ENCODE results near the gene ABHD17A.

The ABHD17A gene

DNA sequence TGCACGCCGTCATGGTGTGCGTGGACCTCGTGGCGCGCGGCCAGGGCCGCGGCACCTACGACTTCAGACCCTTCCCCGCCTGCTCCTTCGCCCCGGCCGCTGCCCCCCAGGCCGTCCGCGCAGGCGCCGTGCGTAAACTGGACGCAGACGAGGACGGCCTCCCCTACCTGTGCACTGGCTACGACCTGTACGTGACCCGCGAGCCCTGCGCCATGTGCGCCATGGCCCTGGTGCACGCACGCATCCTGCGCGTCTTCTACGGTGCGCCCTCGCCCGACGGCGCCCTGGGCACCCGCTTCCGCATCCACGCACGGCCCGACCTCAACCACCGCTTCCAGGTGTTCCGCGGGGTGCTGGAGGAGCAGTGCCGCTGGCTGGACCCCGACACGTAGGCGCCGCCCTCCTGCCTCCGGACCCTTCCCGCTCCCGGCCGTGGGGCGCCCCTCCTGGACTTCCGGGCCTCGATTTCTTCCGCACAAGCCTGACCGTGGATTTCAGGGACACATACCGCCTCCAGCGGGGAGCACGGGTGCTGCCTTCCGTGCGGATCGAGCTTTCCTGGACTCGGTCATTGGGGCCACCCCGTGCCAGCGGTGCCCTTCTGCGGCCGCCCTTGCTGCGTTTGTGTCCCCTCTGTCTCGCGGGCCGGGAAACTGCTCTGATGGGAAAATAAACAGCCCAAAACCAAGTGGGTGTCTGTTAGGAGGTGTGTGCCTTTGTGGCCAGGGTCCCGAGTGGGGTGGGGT, 27.6 kb upstream of the ABHD17A start:
- TF ChIP-seq, protein P1, sequence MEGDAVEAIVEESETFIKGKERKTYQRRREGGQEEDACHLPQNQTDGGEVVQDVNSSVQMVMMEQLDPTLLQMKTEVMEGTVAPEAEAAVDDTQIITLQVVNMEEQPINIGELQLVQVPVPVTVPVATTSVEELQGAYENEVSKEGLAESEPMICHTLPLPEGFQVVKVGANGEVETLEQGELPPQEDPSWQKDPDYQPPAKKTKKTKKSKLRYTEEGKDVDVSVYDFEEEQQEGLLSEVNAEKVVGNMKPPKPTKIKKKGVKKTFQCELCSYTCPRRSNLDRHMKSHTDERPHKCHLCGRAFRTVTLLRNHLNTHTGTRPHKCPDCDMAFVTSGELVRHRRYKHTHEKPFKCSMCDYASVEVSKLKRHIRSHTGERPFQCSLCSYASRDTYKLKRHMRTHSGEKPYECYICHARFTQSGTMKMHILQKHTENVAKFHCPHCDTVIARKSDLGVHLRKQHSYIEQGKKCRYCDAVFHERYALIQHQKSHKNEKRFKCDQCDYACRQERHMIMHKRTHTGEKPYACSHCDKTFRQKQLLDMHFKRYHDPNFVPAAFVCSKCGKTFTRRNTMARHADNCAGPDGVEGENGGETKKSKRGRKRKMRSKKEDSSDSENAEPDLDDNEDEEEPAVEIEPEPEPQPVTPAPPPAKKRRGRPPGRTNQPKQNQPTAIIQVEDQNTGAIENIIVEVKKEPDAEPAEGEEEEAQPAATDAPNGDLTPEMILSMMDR (IDR thresholded peaks at IDR 0.05; ENCODE audit: control extremely low read depth, extremely low read depth, low read depth, missing control alignments), result no peak
- DNase-seq (ENCODE audit: extremely low spot score), result no peak
- ChIA-PET POLR2A (no interaction called here), CTCF (interaction anchor here (1.6 kb wide), 1 partner anchor 15 kb away, joined by 6 read pairs; no protein-coding TSS in a partner anchor)

DNA sequence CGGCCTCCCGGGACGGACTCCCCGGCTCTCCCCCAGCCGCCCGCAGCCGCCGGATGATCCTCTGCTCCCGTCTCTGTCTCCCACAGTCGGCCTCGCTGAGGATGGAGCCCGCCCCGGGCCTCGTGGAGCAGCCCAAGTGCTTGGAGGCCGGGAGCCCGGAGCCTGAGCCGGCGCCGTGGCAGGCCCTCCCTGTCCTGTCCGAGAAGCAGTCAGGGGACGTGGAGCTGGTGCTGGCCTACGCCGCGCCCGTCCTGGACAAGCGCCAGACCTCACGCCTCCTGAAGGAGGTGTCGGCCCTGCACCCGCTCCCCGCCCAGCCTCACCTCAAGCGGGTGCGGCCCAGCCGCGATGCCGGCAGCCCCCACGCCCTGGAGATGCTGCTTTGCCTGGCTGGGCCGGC, 26.7 kb upstream of the ABHD17A start:
- CTCF ChIA-PET, result no interaction called here
- POLR2A ChIA-PET, result interaction anchor here (0.6 kb wide), 1 partner anchor 605 kb away, joined by 8 read pairs; no protein-coding TSS in a partner anchor
- DNase-seq (ENCODE audit: extremely low spot score), result no peak
- TF ChIP-seq, protein P1 (IDR thresholded peaks at IDR 0.05; ENCODE audit: control extremely low read depth, extremely low read depth, low read depth, missing control alignments), result no peak

DNA sequence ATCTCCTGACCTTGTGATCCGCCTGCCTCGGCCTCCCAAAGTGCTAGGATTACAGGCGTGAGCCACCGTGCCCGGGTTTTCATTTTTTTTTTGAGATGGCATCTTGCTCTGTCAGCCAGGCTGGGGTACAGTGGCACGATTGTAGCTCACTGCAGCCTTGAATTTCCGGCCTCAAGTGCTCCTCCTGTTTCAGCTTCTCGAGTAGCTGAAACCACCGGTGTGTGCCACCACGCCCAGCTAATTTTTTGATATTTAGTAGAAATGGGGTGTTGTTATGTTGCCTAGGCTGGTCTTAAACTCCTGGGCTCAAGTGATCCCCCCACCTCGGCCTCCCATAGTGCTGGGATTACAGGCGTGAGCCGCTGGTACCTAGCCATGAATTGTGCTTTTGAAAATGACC, 25.8 kb upstream of the ABHD17A start:
- TF ChIP-seq, protein P1 (IDR thresholded peaks at IDR 0.05; ENCODE audit: control extremely low read depth, extremely low read depth, low read depth, missing control alignments), result no peak
- no peak for DNase-seq (ENCODE audit: extremely low spot score)
- ChIA-PET CTCF (interaction anchor here (1.4 kb wide), 1 partner anchor 83 kb away, joined by 4 read pairs; no protein-coding TSS in a partner anchor), POLR2A (no interaction called here)

DNA sequence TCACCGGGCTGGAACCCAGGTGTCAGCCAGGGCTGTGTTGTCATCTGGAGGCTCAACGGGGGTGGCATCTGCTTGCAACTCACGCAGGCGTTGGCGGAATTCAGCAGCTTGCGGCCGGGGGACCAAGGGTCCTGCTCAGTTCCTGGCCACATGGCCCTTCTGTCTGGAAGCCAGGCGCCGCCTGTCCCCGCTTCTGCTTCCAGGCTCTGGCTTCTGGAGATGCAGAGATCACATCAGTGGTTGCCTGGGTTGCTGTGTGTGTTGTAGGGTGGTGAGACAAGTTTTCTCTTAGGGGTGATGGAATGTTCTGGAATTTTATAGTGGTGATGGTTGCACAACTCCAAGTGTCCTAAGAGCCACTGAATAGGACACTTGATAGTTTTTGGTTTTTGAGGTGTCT, 24.9 kb upstream of the ABHD17A start:
- TF ChIP-seq, protein P1 (IDR thresholded peaks at IDR 0.05; ENCODE audit: control extremely low read depth, extremely low read depth, low read depth, missing control alignments), result no peak
- ChIA-PET CTCF (interaction anchor here (1.4 to 1.8 kb wide), 3 partner anchors 12 to 83 kb away, joined by 4 to 5 read pairs (median 5); no protein-coding TSS in a partner anchor), POLR2A (no interaction called here)
- no peak for DNase-seq (ENCODE audit: extremely low spot score)

DNA sequence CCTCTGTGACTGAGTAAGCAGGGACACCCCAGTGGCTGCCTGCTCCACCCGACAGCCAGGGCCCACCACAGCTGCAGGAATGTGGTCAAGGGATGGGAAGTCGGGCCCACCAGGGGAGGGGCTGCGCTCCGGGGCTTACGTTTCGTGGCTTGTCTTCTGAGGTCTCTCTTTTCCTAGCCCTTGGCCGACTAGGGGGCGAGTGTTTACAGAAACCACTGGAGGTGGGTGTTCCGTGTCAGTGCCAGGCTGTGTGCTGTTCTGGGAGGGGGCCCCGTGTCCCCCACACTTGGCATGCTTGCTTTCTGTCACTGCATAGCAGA, 24.4 kb upstream of the ABHD17A start:
- CTCF ChIA-PET, result interaction anchor here (1.5 to 1.8 kb wide), 2 partner anchors 12 to 19 kb away, joined by 5 read pairs; no protein-coding TSS in a partner anchor
- POLR2A ChIA-PET, result no interaction called here
- no peak for DNase-seq (ENCODE audit: extremely low spot score)
- TF ChIP-seq, protein P1 (IDR thresholded peaks at IDR 0.05; ENCODE audit: control extremely low read depth, extremely low read depth, low read depth, missing control alignments), result no peak

DNA sequence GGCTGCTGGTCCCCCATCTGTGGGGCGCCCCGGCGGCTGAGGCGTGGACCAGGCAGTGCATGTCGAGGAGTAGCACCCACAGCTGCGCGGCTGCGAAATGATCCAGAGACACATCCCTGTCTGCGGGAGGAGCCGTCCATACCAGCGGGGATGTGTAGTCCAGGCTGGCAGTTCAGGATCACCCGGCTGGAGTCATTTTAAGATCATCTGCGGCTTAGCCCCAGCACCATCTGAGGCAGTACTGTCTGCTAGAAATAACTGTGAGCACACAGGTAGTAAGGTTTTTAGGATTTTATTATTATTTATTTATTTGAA, 23.0 kb upstream of the ABHD17A start:
- TF ChIP-seq, protein P1 (IDR thresholded peaks at IDR 0.05; ENCODE audit: control extremely low read depth, extremely low read depth, low read depth, missing control alignments), result no peak
- DNase-seq (ENCODE audit: extremely low spot score), result no peak
- CTCF ChIA-PET, result interaction anchor here (0.8 kb wide), 1 partner anchor 21 kb away, joined by 4 read pairs; no protein-coding TSS in a partner anchor
- POLR2A ChIA-PET, result no interaction called here

All from GM10248 (cell line).